MCF 10A (cell line): ENCODE results near the gene TK1. TPM values are rescaled to one million over a fixed set of nuclear protein-coding genes. Genes with fewer than 3 reads are reported as not detected.

ENCODE experiments used
- BruUV-seq: library from RNA; stranded (reverse); fragments of 400-500 nt; replicated peaks from 2 replicates; lab custom pipeline; 2021; lab: Mats Ljungman, UMichigan
- CTCF ChIA-PET: fragments of 300-600 bp; sonication (Branson Sonifier 250); formaldehyde crosslinking; extraction: SDS; loops from one replicate; lab custom pipeline; 2021; ENCODE audit warnings: antibody characterized with exemption, inconsistent platforms; lab: Yijun Ruan, JAX
- POLR2A ChIA-PET: fragments of 300-600, 350-650 bp; sonication (Branson Sonifier 250); formaldehyde crosslinking; extraction: SDS; loops from one replicate; lab custom pipeline; 2020; ENCODE audit warnings: antibody characterized with exemption, inconsistent platforms; lab: Yijun Ruan, JAX
- DNase-seq: peaks from one replicate; pipeline ENCODE4 v3.0.0-alpha.2; 2018; ENCODE audit not compliant: unreplicated experiment
- H3K27ac Mint-ChIP-seq: one replicate; pipeline ENCODE4 v1.8.0; 2022; ENCODE audit warnings: mild to moderate bottlenecking, low read depth, mixed read lengths; ENCODE audit not compliant: unreplicated experiment
- H3K27me3 Mint-ChIP-seq: one replicate; pipeline ENCODE4 v1.8.0; 2022; ENCODE audit warnings: mixed read lengths; ENCODE audit not compliant: insufficient read depth, unreplicated experiment
- H3K36me3 Mint-ChIP-seq: one replicate; pipeline ENCODE4 v1.8.0; 2022; ENCODE audit warnings: mild to moderate bottlenecking, moderate library complexity, mixed read lengths; ENCODE audit not compliant: insufficient read depth, unreplicated experiment
- H3K4me1 Mint-ChIP-seq: one replicate; pipeline ENCODE4 v1.8.0; 2022; ENCODE audit warnings: mixed read lengths; ENCODE audit not compliant: insufficient read depth, unreplicated experiment
- H3K4me3 Mint-ChIP-seq: one replicate; pipeline ENCODE4 v1.8.0; 2022; ENCODE audit warnings: mild to moderate bottlenecking, moderate library complexity, mixed read lengths; ENCODE audit not compliant: unreplicated experiment
- H3K9me3 Mint-ChIP-seq: one replicate; pipeline ENCODE4 v1.8.0; 2022; ENCODE audit warnings: mixed read lengths; ENCODE audit not compliant: unreplicated experiment
- CTCF ChIP-seq: fragments of 200-600 bp; IDR thresholded peaks from one replicate; pipeline ENCODE4 v1.8.0; 2022; ENCODE audit warnings: antibody characterized with exemption, mild to moderate bottlenecking; ENCODE audit not compliant: unreplicated experiment
- intact Hi-C: fragments of 100-400 bp; cut with micrococcal nuclease; formaldehyde crosslinking; loops from 2 replicates; pipeline ENCODE4 v1.14.1; 2022
- total RNA-seq: library from RNA; stranded (reverse); gene quantifications from 2 replicates; pipeline ENCODE4 v1.2.3, GENCODE V29; 2022

TK1 gene
- total RNA-seq, 1 experiment from 2014 or later, result 21.4 TPM

- ChIA-PET CTCF (interaction anchor here (0.6 to 1.5 kb wide), 11 partner anchors 9 to 90 kb away, joined by 3 to 8 read pairs (median 4); no protein-coding TSS in a partner anchor), POLR2A (interaction anchor here (0.7 to 1.2 kb wide), 5 partner anchors 10 to 58 kb away, joined by 3 to 4 read pairs (median 3); no protein-coding TSS in a partner anchor)
- no peaks in the 10 kb centered on the region for H3K9me3 Mint-ChIP-seq
- H3K4me1 Mint-ChIP-seq, result peaks cover 12% of the 10 kb centered on the region
- peaks cover 31% of the 10 kb centered on the region for H3K36me3 Mint-ChIP-seq
- DNase-seq, result peak; percentile 35
- peak overlapping the region; percentile 95 for H3K4me3 Mint-ChIP-seq
- intact Hi-C loops, result no loop called here
- no peak overlapping the region for H3K27ac Mint-ChIP-seq
- TF ChIP-seq CTCF, result no peak
- no peaks in the 10 kb centered on the region for H3K27me3 Mint-ChIP-seq
- no TSS peak for BruUV-seq
Measured at GRCh38 chr17:78185981-78186691, 716 bp downstream of the TK1 start.

- peaks cover 12% of the 10 kb centered on the region for H3K4me1 Mint-ChIP-seq
- ChIA-PET POLR2A (no interaction called here), CTCF (interaction anchor here (1.0 kb wide), 1 partner anchor 167 kb away, joined by 3 read pairs; no protein-coding TSS in a partner anchor)
- BruUV-seq, result no TSS peak
- peaks cover 21% of the 10 kb centered on the region for H3K36me3 Mint-ChIP-seq
- DNase-seq, result no peak
- no peak for TF ChIP-seq CTCF
- no peaks in the 10 kb centered on the region for H3K9me3 Mint-ChIP-seq
- H3K4me3 Mint-ChIP-seq, result no peak overlapping the region
- H3K27ac Mint-ChIP-seq, result no peak overlapping the region
- intact Hi-C loops, result no loop called here
- no peaks in the 10 kb centered on the region for H3K27me3 Mint-ChIP-seq
Measured at GRCh38 chr17:78184868-78185267, 2.0 kb downstream of the TK1 start.

GRCh38 chr17:78184351-78184750 lies 2.5 kb downstream of the TK1 start:
- Mint-ChIP-seq H3K27ac (no peak overlapping the region), H3K4me1 (peaks cover 15% of the 10 kb centered on the region), H3K36me3 (peaks cover 16% of the 10 kb centered on the region), H3K27me3 (no peaks in the 10 kb centered on the region), H3K9me3 (no peaks in the 10 kb centered on the region), H3K4me3 (no peak overlapping the region)
- CTCF ChIA-PET, result interaction anchor here (1.0 kb wide), 1 partner anchor 166 kb away, joined by 3 read pairs; no protein-coding TSS in a partner anchor
- no peak for TF ChIP-seq CTCF
- POLR2A ChIA-PET, result no interaction called here
- no TSS peak for BruUV-seq
- no peak for DNase-seq
- intact Hi-C loops, result no loop called here

GRCh38 chr17:78183916-78184315 lies 2.9 kb downstream of the TK1 start:
- no peak for DNase-seq
- no peak for TF ChIP-seq CTCF
- peaks cover 18% of the 10 kb centered on the region for H3K4me1 Mint-ChIP-seq
- POLR2A ChIA-PET, result no interaction called here
- no TSS peak for BruUV-seq
- H3K36me3 Mint-ChIP-seq, result peaks cover 16% of the 10 kb centered on the region
- H3K9me3 Mint-ChIP-seq, result no peaks in the 10 kb centered on the region
- H3K27me3 Mint-ChIP-seq, result no peaks in the 10 kb centered on the region
- intact Hi-C loops, result no loop called here
- no peak overlapping the region for H3K27ac Mint-ChIP-seq
- no peak overlapping the region for H3K4me3 Mint-ChIP-seq
- CTCF ChIA-PET, result interaction anchor here (1.0 to 1.4 kb wide), 2 partner anchors 72 to 166 kb away, joined by 3 to 10 read pairs; no protein-coding TSS in a partner anchor
